Prostate gland (tissue), 2 donors: ENCODE measurements around the gene ZHX3.

ENCODE experiments used
- POLR2A ChIP-seq: fragments of 450-650 bp; IDR thresholded peaks from one replicate; pipeline ENCODE4 v1.6.1; 2016; ENCODE audit warnings: antibody characterized with exemption, mild to moderate bottlenecking
- TF ChIP-seq, protein P1 (sequence below), 4 experiments: fragments of 200-600 bp in 2 of 4; fragments of 450-650 bp in 2 of 4; sonication (generic) in 2 of 4; IDR thresholded peaks; 1 replicate in 3 of 4; 2 replicates in 1 of 4; pipeline ENCODE4 v1.5.1; 2016 to 2019; ENCODE audit warnings: antibody characterized with exemption in 4 of 4, mild to moderate bottlenecking in 2 of 4, moderate library complexity in 2 of 4

DNA sequence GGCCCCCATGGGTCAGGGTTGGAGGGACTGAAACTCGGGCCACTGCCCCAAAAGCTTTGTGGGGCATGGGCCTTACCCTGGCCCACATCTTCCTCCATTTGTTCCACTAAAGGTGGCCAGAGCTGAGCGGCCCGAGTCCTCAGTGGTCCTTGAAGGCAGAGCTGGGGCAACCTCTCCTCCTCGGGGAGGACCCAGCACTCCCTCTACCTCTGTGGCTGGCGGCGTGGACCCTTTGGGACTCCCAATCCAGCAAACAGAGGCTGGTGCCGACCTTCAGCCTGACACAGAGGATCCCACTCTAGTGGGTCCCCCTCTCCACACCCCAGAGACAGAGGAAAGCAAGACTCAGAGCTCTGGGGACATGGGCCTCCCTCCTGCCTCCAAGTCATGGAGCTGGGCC is 32.4 kb upstream of the ZHX3 start:
- TF ChIP-seq POLR2A: no peak
- TF ChIP-seq, protein P1, sequence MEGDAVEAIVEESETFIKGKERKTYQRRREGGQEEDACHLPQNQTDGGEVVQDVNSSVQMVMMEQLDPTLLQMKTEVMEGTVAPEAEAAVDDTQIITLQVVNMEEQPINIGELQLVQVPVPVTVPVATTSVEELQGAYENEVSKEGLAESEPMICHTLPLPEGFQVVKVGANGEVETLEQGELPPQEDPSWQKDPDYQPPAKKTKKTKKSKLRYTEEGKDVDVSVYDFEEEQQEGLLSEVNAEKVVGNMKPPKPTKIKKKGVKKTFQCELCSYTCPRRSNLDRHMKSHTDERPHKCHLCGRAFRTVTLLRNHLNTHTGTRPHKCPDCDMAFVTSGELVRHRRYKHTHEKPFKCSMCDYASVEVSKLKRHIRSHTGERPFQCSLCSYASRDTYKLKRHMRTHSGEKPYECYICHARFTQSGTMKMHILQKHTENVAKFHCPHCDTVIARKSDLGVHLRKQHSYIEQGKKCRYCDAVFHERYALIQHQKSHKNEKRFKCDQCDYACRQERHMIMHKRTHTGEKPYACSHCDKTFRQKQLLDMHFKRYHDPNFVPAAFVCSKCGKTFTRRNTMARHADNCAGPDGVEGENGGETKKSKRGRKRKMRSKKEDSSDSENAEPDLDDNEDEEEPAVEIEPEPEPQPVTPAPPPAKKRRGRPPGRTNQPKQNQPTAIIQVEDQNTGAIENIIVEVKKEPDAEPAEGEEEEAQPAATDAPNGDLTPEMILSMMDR (IDR thresholded peaks at IDR 0.05): no peak
